ENCODE data around the gene EHBP1. TPM values are rescaled to one million over a fixed set of nuclear protein-coding genes. Genes with fewer than 3 reads are reported as not detected.

EHBP1 gene
- total and polyA plus RNA-seq, 2 experiments from 2014 or later = 27.2 to 47.9 TPM

DNA sequence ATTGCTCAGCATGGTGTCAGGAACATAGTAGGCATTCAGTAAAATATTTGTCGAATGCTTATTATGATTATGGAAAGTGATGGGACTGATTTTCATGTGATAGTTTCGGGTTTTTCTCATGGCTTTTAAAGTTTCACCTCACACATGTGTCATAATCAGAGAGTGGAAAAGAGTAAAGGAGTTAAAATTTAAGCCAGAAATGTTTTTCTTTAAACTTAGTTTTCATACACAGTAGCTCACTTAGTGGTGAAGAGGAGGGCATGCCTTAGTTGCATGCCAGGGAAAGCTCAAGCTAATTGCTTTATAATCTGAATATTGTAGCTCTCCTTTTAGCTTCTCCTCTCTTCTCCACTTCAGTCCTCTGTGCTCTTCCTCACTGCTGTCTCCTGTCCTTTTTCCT is 38.0 kb downstream of the EHBP1 start:
- Histone ChIP-seq H3K4me3 (no peak overlapping the region), H3K4me1 (ENCODE audit: insufficient read depth) (peaks cover 37% of the 10 kb centered on the region), H3K36me3 (ENCODE audit: insufficient read depth) (no peaks in the 10 kb centered on the region; the same call in 1 of the 2 replicates), H2AFZ (no peak overlapping the region), H4K20me1 (replicated peaks; ENCODE audit: insufficient read depth) (no peaks in the 10 kb centered on the region), H3K79me2 (replicated peaks; ENCODE audit: insufficient read depth) (peaks cover 91% of the 10 kb centered on the region), H3K4me2 (no peak overlapping the region; the same call in 1 of the 2 replicates), H3F3A (replicated peaks; ENCODE audit: low read depth) (no peaks in the 10 kb centered on the region), H3K9me2 (ENCODE audit: insufficient read depth) (no peaks in the 10 kb centered on the region), H3K27ac (ENCODE audit: low read depth) (no peak overlapping the region), H3K27me3 (ENCODE audit: insufficient read depth) (no peaks in the 10 kb centered on the region)
- Mint-ChIP-seq H3K9me3 (no peaks in the 10 kb centered on the region), H3K4me3 (no peak overlapping the region), H3K4me1 (peaks cover 39% of the 10 kb centered on the region), H3K36me3 (ENCODE audit: low read depth) (peaks cover 8% of the 10 kb centered on the region; the same call in 2 of the 3 replicates), H3K27ac (peak overlapping the region; percentile 66; the same call in 1 of the 2 replicates), H3K27me3 (ENCODE audit: insufficient read depth, low read depth, poor library complexity) (no peaks in the 10 kb centered on the region)
- DNase-seq (ENCODE audit: low spot score) = no peak
- no peak for ATAC-seq
- TF ChIP-seq ZNF331 (CRISPR knock-in tag; IDR thresholded peaks at IDR 0.05; ENCODE audit: low read depth) = no peak
- no peak for TF ChIP-seq NANOG (IDR thresholded peaks at IDR 0.05; ENCODE audit: borderline replicate concordance)
- TF ChIP-seq, protein P1, sequence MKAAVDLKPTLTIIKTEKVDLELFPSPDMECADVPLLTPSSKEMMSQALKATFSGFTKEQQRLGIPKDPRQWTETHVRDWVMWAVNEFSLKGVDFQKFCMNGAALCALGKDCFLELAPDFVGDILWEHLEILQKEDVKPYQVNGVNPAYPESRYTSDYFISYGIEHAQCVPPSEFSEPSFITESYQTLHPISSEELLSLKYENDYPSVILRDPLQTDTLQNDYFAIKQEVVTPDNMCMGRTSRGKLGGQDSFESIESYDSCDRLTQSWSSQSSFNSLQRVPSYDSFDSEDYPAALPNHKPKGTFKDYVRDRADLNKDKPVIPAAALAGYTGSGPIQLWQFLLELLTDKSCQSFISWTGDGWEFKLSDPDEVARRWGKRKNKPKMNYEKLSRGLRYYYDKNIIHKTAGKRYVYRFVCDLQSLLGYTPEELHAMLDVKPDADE (IDR thresholded peaks at IDR 0.05) = no peak
- no peak for TF ChIP-seq JUNB (IDR thresholded peaks at IDR 0.05; ENCODE audit: unreplicated experiment)
- no peak for TF ChIP-seq STAT1 (IDR thresholded peaks at IDR 0.05; ENCODE audit: unreplicated experiment)
- TF ChIP-seq POLR2AphosphoS5 (IDR thresholded peaks at IDR 0.05; ENCODE audit: low read depth) = no peak
- TF ChIP-seq, protein P2, sequence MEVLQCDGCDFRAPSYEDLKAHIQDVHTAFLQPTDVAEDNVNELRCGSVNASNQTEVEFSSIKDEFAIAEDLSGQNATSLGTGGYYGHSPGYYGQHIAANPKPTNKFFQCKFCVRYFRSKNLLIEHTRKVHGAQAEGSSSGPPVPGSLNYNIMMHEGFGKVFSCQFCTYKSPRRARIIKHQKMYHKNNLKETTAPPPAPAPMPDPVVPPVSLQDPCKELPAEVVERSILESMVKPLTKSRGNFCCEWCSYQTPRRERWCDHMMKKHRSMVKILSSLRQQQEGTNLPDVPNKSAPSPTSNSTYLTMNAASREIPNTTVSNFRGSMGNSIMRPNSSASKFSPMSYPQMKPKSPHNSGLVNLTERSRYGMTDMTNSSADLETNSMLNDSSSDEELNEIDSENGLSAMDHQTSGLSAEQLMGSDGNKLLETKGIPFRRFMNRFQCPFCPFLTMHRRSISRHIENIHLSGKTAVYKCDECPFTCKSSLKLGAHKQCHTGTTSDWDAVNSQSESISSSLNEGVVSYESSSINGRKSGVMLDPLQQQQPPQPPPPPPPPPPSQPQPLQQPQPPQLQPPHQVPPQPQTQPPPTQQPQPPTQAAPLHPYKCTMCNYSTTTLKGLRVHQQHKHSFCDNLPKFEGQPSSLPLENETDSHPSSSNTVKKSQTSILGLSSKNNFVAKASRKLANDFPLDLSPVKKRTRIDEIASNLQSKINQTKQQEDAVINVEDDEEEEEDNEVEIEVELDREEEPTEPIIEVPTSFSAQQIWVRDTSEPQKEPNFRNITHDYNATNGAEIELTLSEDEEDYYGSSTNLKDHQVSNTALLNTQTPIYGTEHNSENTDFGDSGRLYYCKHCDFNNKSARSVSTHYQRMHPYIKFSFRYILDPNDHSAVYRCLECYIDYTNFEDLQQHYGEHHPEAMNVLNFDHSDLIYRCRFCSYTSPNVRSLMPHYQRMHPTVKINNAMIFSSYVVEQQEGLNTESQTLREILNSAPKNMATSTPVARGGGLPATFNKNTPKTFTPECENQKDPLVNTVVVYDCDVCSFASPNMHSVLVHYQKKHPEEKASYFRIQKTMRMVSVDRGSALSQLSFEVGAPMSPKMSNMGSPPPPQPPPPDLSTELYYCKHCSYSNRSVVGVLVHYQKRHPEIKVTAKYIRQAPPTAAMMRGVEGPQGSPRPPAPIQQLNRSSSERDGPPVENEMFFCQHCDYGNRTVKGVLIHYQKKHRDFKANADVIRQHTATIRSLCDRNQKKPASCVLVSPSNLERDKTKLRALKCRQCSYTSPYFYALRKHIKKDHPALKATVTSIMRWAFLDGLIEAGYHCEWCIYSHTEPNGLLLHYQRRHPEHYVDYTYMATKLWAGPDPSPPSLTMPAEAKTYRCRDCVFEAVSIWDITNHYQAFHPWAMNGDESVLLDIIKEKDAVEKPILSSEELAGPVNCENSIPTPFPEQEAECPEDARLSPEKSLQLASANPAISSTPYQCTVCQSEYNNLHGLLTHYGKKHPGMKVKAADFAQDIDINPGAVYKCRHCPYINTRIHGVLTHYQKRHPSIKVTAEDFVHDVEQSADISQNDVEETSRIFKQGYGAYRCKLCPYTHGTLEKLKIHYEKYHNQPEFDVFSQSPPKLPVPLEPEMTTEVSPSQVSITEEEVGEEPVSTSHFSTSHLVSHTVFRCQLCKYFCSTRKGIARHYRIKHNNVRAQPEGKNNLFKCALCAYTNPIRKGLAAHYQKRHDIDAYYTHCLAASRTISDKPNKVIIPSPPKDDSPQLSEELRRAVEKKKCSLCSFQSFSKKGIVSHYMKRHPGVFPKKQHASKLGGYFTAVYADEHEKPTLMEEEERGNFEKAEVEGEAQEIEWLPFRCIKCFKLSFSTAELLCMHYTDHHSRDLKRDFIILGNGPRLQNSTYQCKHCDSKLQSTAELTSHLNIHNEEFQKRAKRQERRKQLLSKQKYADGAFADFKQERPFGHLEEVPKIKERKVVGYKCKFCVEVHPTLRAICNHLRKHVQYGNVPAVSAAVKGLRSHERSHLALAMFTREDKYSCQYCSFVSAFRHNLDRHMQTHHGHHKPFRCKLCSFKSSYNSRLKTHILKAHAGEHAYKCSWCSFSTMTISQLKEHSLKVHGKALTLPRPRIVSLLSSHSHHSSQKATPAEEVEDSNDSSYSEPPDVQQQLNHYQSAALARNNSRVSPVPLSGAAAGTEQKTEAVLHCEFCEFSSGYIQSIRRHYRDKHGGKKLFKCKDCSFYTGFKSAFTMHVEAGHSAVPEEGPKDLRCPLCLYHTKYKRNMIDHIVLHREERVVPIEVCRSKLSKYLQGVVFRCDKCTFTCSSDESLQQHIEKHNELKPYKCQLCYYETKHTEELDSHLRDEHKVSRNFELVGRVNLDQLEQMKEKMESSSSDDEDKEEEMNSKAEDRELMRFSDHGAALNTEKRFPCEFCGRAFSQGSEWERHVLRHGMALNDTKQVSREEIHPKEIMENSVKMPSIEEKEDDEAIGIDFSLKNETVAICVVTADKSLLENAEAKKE (CRISPR knock-in tag; IDR thresholded peaks at IDR 0.05) = no peak
- TF ChIP-seq, protein P3, sequence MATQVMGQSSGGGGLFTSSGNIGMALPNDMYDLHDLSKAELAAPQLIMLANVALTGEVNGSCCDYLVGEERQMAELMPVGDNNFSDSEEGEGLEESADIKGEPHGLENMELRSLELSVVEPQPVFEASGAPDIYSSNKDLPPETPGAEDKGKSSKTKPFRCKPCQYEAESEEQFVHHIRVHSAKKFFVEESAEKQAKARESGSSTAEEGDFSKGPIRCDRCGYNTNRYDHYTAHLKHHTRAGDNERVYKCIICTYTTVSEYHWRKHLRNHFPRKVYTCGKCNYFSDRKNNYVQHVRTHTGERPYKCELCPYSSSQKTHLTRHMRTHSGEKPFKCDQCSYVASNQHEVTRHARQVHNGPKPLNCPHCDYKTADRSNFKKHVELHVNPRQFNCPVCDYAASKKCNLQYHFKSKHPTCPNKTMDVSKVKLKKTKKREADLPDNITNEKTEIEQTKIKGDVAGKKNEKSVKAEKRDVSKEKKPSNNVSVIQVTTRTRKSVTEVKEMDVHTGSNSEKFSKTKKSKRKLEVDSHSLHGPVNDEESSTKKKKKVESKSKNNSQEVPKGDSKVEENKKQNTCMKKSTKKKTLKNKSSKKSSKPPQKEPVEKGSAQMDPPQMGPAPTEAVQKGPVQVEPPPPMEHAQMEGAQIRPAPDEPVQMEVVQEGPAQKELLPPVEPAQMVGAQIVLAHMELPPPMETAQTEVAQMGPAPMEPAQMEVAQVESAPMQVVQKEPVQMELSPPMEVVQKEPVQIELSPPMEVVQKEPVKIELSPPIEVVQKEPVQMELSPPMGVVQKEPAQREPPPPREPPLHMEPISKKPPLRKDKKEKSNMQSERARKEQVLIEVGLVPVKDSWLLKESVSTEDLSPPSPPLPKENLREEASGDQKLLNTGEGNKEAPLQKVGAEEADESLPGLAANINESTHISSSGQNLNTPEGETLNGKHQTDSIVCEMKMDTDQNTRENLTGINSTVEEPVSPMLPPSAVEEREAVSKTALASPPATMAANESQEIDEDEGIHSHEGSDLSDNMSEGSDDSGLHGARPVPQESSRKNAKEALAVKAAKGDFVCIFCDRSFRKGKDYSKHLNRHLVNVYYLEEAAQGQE (IDR thresholded peaks at IDR 0.05; ENCODE audit: unreplicated experiment) = no peak
- TF ChIP-seq, protein P4, sequence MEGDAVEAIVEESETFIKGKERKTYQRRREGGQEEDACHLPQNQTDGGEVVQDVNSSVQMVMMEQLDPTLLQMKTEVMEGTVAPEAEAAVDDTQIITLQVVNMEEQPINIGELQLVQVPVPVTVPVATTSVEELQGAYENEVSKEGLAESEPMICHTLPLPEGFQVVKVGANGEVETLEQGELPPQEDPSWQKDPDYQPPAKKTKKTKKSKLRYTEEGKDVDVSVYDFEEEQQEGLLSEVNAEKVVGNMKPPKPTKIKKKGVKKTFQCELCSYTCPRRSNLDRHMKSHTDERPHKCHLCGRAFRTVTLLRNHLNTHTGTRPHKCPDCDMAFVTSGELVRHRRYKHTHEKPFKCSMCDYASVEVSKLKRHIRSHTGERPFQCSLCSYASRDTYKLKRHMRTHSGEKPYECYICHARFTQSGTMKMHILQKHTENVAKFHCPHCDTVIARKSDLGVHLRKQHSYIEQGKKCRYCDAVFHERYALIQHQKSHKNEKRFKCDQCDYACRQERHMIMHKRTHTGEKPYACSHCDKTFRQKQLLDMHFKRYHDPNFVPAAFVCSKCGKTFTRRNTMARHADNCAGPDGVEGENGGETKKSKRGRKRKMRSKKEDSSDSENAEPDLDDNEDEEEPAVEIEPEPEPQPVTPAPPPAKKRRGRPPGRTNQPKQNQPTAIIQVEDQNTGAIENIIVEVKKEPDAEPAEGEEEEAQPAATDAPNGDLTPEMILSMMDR (conservative IDR thresholded peaks at IDR 0.05; ENCODE audit: low read depth in 2 of 2) = no peak
- TF ChIP-seq ZNF114 (CRISPR knock-in tag; IDR thresholded peaks at IDR 0.05) = no peak
- no peak for TF ChIP-seq CREB1 (CRISPR knock-in tag; IDR thresholded peaks at IDR 0.05; ENCODE audit: low read depth)
- no peak for TF ChIP-seq EZH2phosphoT487 (IDR thresholded peaks at IDR 0.05; ENCODE audit: unreplicated experiment)
- no peak for TF ChIP-seq EZH2 (IDR thresholded peaks at IDR 0.05; ENCODE audit: low read depth, unreplicated experiment)

Measured in GM23338 (cell line).